Ecto neural progenitor cell (in vitro differentiated cells): ENCODE measurements around the gene TREML2.

ENCODE experiments used
- DNase-seq: peaks from one replicate; pipeline ENCODE4 v3.0.0-alpha.2; 2018; ENCODE audit warnings: low spot score

Gene TREML2

GRCh38 chr6:41147917-41148316 lies 53.0 kb downstream of the TREML2 start:
- no peak for DNase-seq
